Measurements from ENCODE around the gene ANKRD44.

DNA sequence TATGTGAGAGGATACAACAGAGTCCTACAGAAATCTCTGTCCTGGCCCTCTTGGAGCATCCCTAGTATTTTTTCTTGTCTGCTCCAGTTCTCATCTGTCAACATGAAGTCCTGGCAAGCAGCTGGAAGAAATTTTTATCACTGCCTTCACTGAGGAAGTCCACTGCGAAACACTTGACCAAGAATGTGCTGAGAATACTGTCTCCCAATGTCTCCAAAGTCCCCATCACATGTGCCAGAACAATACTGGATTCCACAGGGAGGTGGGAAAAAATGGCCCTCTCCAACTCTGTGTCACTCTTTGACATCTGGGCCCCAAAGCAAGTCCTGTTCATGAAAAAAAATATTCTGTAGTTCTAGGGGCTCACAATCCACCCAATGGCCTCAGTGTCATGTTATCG, 351.3 kb downstream of the ANKRD44 start:
- TF ChIP-seq, protein P1, sequence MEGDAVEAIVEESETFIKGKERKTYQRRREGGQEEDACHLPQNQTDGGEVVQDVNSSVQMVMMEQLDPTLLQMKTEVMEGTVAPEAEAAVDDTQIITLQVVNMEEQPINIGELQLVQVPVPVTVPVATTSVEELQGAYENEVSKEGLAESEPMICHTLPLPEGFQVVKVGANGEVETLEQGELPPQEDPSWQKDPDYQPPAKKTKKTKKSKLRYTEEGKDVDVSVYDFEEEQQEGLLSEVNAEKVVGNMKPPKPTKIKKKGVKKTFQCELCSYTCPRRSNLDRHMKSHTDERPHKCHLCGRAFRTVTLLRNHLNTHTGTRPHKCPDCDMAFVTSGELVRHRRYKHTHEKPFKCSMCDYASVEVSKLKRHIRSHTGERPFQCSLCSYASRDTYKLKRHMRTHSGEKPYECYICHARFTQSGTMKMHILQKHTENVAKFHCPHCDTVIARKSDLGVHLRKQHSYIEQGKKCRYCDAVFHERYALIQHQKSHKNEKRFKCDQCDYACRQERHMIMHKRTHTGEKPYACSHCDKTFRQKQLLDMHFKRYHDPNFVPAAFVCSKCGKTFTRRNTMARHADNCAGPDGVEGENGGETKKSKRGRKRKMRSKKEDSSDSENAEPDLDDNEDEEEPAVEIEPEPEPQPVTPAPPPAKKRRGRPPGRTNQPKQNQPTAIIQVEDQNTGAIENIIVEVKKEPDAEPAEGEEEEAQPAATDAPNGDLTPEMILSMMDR (IDR thresholded peaks at IDR 0.05), result no peak
- no peak for TF ChIP-seq ZFX (IDR thresholded peaks at IDR 0.05; ENCODE audit: borderline replicate concordance)

All from 22Rv1 (cell line).